SHP77 treated with DMSO at 0.1 percent for 48 hours (cell line): ENCODE data around the gene EPS8L3.

Experiments used
- DNase-seq: peaks from one replicate; lab custom pipeline; 2025; lab: John Stamatoyannopoulos, UW

The EPS8L3 gene

GRCh38 chr1:109793089-109793485, 29.4 kb upstream of the EPS8L3 start:
- DNase-seq: no peak

GRCh38 chr1:109792056-109792831, 28.5 kb upstream of the EPS8L3 start:
- DNase-seq: no peak

GRCh38 chr1:109791495-109792043, 27.8 kb upstream of the EPS8L3 start:
- DNase-seq: no peak

- DNase-seq: no peak
These were observed 27.2 kb upstream of the EPS8L3 start for GRCh38 chr1:109790735-109791494.

GRCh38 chr1:109790329-109790728, 26.6 kb upstream of the EPS8L3 start:
- no peak for DNase-seq

GRCh38 chr1:109789551-109790180, 25.9 kb upstream of the EPS8L3 start:
- DNase-seq: no peak

GRCh38 chr1:109788695-109789521, 25.2 kb upstream of the EPS8L3 start:
- DNase-seq: no peak

- no peak for DNase-seq
These were observed 24.3 kb upstream of the EPS8L3 start for GRCh38 chr1:109787845-109788601.

- DNase-seq: no peak
These were observed 23.6 kb upstream of the EPS8L3 start for GRCh38 chr1:109787211-109787844.

- DNase-seq: no peak
These were observed 22.9 kb upstream of the EPS8L3 start for GRCh38 chr1:109786531-109787021.

GRCh38 chr1:109786112-109786480, 22.4 kb upstream of the EPS8L3 start:
- no peak for DNase-seq

- no peak for DNase-seq
These were observed 21.9 kb upstream of the EPS8L3 start for GRCh38 chr1:109785446-109786111.

- DNase-seq: no peak
These were observed 21.0 kb upstream of the EPS8L3 start for GRCh38 chr1:109784551-109785252.

- DNase-seq: no peak
These were observed 19.7 kb upstream of the EPS8L3 start for GRCh38 chr1:109783436-109783835.

GRCh38 chr1:109782927-109783326, 19.2 kb upstream of the EPS8L3 start:
- no peak for DNase-seq

GRCh38 chr1:109782514-109782913, 18.8 kb upstream of the EPS8L3 start:
- no peak for DNase-seq

GRCh38 chr1:109781806-109782205, 18.1 kb upstream of the EPS8L3 start:
- no peak for DNase-seq

GRCh38 chr1:109780982-109781381, 17.3 kb upstream of the EPS8L3 start:
- no peak for DNase-seq

- DNase-seq: no peak
These were observed 14.4 kb upstream of the EPS8L3 start for GRCh38 chr1:109777980-109778625.
